ENCODE measurements around the gene COG1.

The COG1 gene

GRCh38 chr17:73199751-73200317, 7.0 kb downstream of the COG1 start:
- DNase-seq (ENCODE audit: low spot score), result no peak

GRCh38 chr17:73200476-73200875, 7.6 kb downstream of the COG1 start:
- no peak for DNase-seq (ENCODE audit: low spot score)

GRCh38 chr17:73201215-73202069, 8.6 kb downstream of the COG1 start:
- DNase-seq (ENCODE audit: low spot score), result no peak

- DNase-seq (ENCODE audit: low spot score), result peak; percentile 85
These were observed 10.4 kb downstream of the COG1 start for GRCh38 chr17:73203135-73203787.

- DNase-seq (ENCODE audit: low spot score), result no peak
These were observed 11.1 kb downstream of the COG1 start for GRCh38 chr17:73203788-73204479.

- no peak for DNase-seq (ENCODE audit: low spot score)
These were observed 12.7 kb downstream of the COG1 start for GRCh38 chr17:73205459-73205961.

- DNase-seq (ENCODE audit: low spot score), result no peak
These were observed 15.4 kb downstream of the COG1 start for GRCh38 chr17:73208139-73208827.

- no peak for DNase-seq (ENCODE audit: low spot score)
These were observed 16.6 kb downstream of the COG1 start for GRCh38 chr17:73209436-73209835.

GRCh38 chr17:73210002-73210678, 17.3 kb downstream of the COG1 start:
- no peak for DNase-seq (ENCODE audit: low spot score)

- DNase-seq (ENCODE audit: low spot score), result no peak
These were observed 18.9 kb downstream of the COG1 start for GRCh38 chr17:73211745-73212144.

GRCh38 chr17:73214008-73214407, 21.2 kb downstream of the COG1 start:
- DNase-seq (ENCODE audit: low spot score), result no peak

- no peak for DNase-seq (ENCODE audit: low spot score)
These were observed 22.0 kb downstream of the COG1 start for GRCh38 chr17:73214851-73215250.

- DNase-seq (ENCODE audit: low spot score), result no peak
These were observed 22.6 kb downstream of the COG1 start for GRCh38 chr17:73215447-73215846.

- no peak for DNase-seq (ENCODE audit: low spot score)
These were observed 30.9 kb downstream of the COG1 start for GRCh38 chr17:73223626-73224230.

GRCh38 chr17:73224237-73224636, 31.4 kb downstream of the COG1 start:
- peak; percentile 28 for DNase-seq (ENCODE audit: low spot score)

- no peak for DNase-seq (ENCODE audit: low spot score)
These were observed 31.9 kb downstream of the COG1 start for GRCh38 chr17:73224663-73225305.

- DNase-seq (ENCODE audit: low spot score), result no peak
These were observed 33.8 kb downstream of the COG1 start for GRCh38 chr17:73226556-73227172.

- DNase-seq (ENCODE audit: low spot score), result no peak
These were observed 34.5 kb downstream of the COG1 start for GRCh38 chr17:73227379-73227778.

- DNase-seq (ENCODE audit: low spot score), result no peak
These were observed 35.1 kb downstream of the COG1 start for GRCh38 chr17:73227944-73228343.

GRCh38 chr17:73228748-73229236, 35.9 kb downstream of the COG1 start:
- DNase-seq (ENCODE audit: low spot score), result no peak
